Activated CD8-positive, alpha-beta memory T cell treated with anti-CD3 and anti-CD28 coated beads for 36 hours (primary cell): Measurements from ENCODE around the gene PPP6R2. TPM values are rescaled to one million over a fixed set of nuclear protein-coding genes. Genes with fewer than 3 reads are reported as not detected.

ENCODE experiments used
- CTCF ChIA-PET: fragments of 350-600 bp; sonication (Branson Sonifier 250); formaldehyde crosslinking; loops from one replicate; lab custom pipeline; 2021; ENCODE audit warnings: antibody characterized with exemption; lab: Charles Lee
- POLR2A ChIA-PET: fragments of 350-600 bp; sonication (Branson Sonifier 250); formaldehyde crosslinking; loops from one replicate; lab custom pipeline; 2021; ENCODE audit warnings: antibody characterized with exemption; lab: Charles Lee
- total RNA-seq, 2 experiments: library from RNA; stranded (reverse); gene quantifications; one replicate each; pipeline ENCODE4 v1.2.3, GENCODE V29; 2021

The PPP6R2 gene, protein sequence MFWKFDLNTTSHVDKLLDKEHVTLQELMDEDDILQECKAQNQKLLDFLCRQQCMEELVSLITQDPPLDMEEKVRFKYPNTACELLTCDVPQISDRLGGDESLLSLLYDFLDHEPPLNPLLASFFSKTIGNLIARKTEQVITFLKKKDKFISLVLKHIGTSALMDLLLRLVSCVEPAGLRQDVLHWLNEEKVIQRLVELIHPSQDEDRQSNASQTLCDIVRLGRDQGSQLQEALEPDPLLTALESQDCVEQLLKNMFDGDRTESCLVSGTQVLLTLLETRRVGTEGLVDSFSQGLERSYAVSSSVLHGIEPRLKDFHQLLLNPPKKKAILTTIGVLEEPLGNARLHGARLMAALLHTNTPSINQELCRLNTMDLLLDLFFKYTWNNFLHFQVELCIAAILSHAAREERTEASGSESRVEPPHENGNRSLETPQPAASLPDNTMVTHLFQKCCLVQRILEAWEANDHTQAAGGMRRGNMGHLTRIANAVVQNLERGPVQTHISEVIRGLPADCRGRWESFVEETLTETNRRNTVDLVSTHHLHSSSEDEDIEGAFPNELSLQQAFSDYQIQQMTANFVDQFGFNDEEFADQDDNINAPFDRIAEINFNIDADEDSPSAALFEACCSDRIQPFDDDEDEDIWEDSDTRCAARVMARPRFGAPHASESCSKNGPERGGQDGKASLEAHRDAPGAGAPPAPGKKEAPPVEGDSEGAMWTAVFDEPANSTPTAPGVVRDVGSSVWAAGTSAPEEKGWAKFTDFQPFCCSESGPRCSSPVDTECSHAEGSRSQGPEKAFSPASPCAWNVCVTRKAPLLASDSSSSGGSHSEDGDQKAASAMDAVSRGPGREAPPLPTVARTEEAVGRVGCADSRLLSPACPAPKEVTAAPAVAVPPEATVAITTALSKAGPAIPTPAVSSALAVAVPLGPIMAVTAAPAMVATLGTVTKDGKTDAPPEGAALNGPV
- 10 to 100 TPM; 48.4 to 51.1 TPM for total RNA-seq

DNA sequence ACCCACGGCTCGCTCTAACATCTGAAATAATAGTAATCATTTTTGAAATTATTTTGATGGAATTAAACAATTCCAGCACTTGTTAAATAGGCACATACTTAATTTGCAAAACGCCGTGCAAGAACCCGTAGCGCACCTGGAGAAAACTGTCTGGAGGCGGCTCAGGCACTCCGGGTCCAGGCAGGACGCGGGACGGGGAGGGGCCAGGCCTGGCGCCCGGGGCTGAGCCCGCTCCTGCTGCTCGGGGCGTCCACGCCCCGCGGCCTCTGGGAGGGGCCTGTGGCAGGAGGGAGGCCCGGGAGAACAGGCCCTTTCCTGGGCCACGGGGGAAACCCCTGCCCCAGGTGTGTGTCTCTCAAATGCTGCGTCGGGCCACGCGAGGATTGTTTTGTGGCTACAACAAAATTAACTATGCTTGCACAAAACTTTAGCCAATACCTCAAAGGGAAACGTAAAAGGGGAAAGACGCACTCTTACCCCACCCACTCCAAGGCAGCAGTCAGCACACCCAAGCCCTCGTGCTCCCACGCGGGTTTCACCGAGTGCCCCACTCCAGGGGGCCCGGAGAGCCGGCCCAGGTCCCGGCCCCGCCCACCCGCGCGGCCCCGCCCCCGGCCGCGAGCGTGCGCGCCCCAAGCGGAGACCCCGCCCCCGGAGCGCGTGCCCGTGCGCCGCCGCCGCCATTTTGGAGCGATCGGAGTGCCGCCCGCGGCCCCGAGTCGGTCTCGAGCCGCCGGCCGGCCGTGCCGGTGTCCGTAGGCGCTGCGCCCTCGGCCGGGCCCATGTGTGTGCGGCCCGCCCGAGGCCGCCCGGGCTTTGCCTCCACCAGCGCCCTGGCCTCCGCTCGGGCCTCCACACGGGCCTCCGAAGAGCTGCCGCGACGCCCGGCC is at the start of gene PPP6R2:
Gene PPP6R2, plus strand, starts transcription at position 677 of the 890 bp plus-strand sequence. CDS start 50,582 bp downstream, outside the sequence.
- CTCF ChIA-PET: interaction anchor here (0.9 to 2.6 kb wide), 19 partner anchors 10 to 278 kb away, joined by 3 to 28 read pairs (median 5); partner anchors contain the start of genes DENND6B, HDAC10 and SCO2

DNA sequence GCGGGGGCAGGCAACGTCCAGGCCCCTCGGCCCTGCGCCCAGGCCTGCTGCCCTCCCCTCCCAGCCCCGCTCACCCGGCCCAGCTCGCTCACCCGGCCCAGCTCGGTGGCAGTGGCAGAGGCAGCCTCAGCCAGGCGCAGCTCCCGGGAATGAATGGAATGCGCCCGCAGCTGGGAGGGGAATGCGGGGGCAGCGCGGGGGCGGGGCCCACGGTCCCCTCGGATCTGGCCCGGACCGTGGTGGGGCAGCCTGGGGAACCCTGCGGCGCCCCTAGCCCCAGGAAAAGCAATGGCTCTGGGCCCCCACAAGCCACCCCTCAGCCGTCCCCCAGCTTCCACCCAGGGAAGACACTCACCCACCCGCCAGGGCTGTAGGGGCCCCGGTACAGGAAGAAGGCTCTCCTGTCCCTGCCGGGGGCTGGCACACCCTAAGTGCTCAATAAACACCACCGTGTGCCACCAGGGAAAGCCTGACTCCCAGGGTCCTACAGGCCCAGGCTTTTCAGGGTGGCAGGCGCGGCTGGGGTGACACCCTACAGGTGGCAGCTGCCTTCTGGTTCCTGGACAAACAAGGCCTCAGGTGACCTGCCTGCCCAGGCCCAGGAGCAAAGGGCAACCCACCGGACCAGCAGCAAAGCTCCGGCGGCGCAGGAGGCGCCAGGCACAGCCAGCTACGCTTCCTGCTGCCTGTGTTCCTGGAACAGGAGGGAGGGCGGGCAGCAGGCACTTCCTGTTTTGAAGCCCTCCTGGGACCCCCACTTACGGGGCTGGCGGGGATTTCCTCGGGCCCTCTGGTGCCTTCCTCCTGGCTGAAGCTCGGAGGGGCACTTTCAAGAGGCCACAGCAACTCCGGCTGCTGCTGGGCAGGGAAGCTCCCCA is 49.4 kb upstream of the PPP6R2 start:
- POLR2A ChIA-PET: no interaction called here

More for the DNA sequence above, at the start of gene PPP6R2:
- POLR2A ChIA-PET: interaction anchor here (0.5 to 1.2 kb wide), 3 partner anchors 206 to 360 kb away, joined by 3 read pairs; no protein-coding TSS in a partner anchor

DNA sequence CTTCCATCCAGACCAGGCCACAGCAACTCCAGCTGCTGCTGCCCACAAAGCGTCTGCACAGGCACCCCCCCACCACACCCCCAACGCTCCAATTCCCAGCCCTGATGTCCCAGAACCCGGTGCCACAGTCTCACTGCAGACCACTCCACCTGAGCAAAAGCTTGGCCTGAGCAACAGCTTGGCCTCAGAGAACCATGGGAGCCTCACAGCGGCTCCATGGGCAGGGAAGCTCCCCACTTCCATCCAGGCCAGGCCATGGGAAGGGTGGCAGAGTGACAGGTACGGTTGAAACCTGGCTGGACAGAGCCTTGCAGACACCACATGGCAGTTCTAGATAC is 48.8 kb upstream of the PPP6R2 start:
- CTCF ChIA-PET: interaction anchor here (1.5 kb wide), 1 partner anchor 18 kb away, joined by 4 read pairs; no protein-coding TSS in a partner anchor
- POLR2A ChIA-PET: no interaction called here

More for the DNA sequence above, 49.4 kb upstream of the PPP6R2 start:
- CTCF ChIA-PET: interaction anchor here (1.5 kb wide), 1 partner anchor 17 kb away, joined by 4 read pairs; no protein-coding TSS in a partner anchor

DNA sequence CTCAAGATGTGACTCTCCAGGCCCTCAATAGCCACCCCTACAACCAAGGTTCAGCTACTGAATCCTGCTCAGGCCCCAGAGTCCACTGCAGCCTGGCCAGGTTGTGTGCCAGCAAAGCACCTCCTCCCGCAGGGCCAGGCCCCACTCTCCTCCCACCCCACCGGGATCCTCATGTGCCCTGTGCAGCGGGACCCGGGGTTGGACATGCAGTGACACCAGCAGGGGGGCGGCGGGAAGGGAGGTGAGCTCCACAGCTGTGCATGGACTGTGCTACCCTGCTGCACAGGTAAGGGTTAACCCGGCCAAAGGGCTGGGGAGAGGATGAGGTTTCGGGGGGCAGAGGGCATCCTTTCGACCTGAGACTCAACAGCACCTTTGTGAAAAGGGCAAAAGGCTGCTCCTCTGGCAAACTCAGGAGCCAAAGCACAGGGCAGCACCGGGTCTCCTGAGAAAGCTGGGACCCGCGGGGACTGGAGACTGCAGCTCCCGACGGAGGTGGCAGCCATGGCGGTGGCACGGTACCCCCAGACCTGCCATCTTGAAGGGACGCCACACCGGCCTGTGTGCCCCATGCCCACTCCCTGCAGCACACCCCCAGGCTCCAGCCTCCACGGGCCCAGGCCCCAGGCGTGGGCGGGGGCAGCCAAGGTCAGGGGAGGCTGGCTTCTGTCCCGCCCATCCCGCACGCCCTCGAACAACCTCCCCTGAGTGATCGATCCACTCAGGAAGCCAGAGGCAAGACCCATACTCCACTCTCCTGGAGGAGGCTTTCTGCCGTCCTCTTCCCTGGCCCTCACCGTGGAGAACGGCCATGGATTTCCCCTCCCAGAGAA is 46.3 kb upstream of the PPP6R2 start:
- ChIA-PET POLR2A (no interaction called here), CTCF (interaction anchor here (1.1 kb wide), 1 partner anchor 66 kb away, joined by 5 read pairs; no protein-coding TSS in a partner anchor)

DNA sequence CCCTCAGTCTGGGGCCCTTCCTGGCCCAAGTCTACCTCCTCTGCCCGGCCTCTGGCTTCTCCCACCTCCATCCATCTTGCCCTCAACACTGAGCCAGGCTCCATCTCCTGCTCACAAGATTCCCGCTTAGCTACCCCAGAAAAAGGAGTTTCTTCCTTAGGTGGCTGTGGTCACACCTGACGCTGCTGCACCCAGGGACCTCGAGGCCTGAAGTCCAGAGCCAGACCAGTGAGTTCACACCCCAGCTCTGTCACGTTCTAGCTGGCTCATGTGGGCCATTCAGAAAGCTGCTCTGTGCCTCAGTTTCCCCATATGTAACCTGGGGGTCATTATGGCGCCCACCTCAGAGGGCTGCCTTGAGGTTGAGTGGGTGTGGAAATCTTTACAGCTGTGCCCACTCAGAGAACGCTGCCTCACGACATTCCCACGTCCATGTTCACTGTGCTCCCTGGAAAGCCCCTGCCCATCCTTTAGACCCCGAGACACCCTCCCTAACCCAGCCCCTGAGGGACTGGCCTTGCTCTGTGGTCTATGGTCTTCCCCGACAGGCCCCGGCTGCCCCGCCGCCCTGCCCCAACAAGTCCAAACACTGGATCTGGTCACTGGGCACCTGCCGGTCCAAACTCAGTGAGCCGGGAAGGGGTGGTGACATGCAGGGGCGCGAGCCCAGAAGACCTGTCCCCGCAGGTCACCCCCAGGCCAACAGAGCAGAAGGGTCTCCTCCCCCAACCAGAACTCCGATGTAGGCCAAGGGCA is 45.4 kb upstream of the PPP6R2 start:
- ChIA-PET POLR2A (no interaction called here), CTCF (interaction anchor here (1.1 kb wide), 1 partner anchor 66 kb away, joined by 5 read pairs; no protein-coding TSS in a partner anchor)

DNA sequence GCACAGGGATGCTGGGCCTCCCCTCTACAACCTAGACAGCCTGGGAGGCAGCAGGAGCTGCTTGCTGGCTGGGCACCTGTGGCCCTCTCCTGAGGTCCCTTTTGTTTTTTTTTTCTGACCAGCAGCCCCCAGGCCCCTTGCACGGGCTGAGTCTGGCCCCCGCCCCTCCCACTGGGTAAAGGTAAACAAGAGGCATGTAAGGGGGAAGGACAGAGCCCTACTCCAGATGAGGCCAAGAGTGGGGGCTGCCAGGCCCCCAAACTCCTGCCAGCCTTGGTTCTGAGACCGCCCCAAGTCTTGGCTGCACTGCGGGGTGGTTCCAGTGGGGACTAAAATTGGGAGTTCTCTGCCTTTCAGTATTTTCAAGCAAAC is 44.9 kb upstream of the PPP6R2 start:
- ChIA-PET POLR2A (no interaction called here), CTCF (no interaction called here)

DNA sequence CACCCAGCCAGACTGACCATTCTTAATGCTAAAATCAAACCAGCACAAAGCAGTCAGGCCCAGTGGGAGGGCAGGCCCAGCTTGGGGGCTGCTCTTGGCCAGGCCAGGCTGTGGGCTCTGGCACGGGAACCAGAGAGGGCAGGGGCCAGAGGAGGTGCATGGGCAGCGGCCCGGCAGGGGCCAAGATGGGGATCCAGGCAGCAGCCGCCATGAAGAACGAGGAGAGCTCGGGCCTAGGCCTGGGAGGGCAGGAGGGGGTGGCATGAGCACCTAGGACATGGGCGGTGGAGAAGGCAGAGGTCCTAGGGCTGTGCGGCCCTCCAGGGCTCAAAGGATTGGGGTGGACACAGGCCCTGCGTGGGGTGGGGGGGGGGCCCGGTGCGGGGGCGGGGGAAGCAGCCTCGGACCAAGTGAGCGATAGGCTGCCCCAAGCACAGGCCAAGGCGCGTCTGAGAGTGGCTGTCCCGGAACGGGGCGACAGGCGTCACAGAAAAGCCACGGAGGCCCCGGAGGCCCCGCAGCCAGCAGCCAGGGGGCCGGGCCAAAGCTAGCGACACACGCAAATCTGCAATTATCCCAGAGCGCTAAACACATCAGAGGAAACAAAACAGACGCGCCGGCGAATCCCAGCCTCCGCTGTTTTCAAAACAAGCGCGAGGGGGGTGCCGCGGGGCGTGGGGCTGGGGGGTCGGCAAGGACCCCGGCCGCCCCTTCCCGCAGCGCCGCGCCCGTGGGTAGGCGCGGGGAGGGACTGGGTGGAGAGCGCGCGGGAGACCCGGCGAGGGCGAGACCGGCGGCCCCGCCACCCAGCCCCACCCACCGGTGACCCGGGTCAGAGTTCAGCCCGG is 44.0 kb upstream of the PPP6R2 start:
- POLR2A ChIA-PET: no interaction called here
- CTCF ChIA-PET: no interaction called here

DNA sequence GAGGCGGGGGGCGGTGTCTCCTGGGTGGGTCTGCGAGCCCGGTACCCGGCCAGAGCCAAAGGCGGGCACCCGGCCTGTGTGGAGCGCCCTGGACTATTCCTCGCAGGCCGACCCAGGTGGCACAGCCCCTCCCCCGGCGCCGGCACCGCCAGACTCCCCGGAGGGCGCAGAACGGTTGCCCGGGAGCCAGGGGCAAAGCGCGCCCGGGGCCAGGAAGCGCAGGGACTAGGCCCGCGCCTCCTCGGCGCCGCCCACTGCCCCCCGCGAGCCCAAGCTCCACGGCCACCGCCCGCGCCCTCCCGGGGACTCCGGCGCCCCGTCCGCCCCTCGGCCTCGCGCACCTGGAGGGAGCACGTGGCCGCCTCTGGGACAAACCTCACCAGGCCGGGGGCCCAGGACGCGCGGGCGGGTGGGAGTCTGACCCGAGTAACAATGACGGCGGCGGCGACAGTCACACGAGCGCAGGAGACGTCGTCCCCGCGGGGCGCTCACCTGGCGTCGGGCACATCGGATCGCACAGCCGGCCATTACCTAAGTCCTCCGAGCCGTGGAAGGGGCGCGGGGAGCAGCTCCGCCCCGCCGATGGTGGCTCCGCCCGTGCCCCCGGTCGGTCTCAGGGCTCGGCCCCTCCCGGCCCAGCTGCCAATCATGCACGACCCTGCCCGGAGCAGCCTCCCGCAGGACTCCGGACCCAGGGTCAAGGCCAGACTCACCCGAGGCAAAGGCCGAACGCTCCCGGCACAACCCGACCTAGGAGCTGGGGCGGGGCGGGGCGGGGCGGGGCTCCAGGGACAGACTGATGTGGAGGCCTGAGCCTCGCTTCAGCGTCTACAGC is 43.1 kb upstream of the PPP6R2 start:
- ChIA-PET CTCF (no interaction called here), POLR2A (no interaction called here)

DNA sequence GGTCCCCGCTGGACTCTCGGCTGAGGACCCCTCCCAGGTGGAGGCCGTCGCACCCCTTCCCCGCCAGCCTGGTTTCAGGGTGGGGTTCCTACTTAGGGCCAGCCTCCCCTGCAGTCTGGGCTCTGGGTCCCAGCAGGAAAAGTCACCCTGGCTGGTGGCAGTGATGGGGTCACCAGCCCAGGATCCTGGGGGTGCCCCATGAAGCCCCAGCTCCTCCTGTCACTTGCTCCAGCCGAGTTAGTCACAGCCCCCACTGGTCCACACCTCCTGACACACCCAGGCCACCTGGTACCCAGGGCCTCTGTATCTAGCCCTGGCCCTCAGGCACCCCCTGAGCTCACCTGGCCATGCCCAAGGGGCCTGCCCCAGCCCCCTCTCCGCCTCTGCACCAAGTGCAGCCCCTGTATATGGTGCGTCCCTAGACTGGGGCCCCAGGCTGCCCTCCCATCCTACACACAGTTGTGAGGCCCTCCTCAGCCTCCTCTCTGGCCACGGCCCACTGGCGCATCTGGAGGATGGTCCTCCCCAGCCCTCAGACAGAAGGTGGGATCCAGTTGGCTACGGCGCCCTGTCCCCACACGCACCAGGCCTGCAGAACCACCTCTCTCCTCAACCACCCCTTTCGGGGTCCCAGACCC is 42.4 kb upstream of the PPP6R2 start:
- ChIA-PET POLR2A (no interaction called here), CTCF (no interaction called here)

DNA sequence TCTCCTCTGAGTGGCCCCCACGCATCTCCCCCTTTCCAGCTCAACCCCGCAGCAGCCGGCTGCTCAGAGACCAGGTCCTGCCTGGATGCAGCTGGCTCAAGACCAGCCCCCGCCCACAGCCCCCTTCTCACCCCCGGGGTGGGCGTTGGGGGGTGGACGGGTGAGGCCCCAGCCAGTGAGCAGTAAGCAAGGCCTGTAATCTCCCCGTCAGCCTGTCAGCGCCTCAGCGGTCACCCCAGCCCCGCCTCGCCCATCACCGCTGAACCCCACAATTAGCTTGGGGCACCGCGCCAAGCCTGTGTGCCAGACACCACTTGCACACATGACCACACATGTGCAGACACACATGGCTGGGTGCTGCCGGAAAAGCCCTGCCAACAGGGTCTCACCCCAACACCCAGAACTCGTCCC is 41.5 kb upstream of the PPP6R2 start:
- ChIA-PET POLR2A (no interaction called here), CTCF (interaction anchor here (1.0 kb wide), 1 partner anchor 25 kb away, joined by 5 read pairs; no protein-coding TSS in a partner anchor)

DNA sequence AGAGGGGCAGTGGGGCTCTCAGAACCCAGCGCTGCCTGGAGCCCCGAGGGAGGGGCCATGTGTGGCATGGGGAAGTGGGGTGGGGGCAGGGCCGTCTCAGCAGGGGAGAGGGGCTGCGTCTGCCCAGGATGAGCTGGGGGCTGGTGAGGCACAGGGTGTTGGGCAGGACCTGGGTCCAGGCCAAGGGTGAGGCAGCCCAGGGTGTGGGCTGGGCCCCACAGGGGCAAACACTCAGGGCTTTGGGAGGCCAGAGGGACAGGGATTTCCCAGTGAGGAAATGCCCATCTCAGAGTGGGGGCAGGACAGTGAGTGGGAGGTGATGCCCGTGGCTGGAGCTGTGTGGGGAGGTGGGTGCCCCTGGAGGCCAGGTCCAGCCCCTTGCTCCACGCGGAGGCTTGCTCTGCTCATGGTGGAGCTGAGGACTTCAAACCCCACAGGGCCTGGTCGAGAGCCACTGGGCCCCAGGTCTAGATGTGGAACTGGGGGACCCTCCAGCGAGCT is 41.0 kb upstream of the PPP6R2 start:
- CTCF ChIA-PET: interaction anchor here (0.6 to 1.1 kb wide), 3 partner anchors 14 to 26 kb away, joined by 3 to 5 read pairs (median 3); partner anchors contain the start of gene DENND6B
- POLR2A ChIA-PET: no interaction called here

DNA sequence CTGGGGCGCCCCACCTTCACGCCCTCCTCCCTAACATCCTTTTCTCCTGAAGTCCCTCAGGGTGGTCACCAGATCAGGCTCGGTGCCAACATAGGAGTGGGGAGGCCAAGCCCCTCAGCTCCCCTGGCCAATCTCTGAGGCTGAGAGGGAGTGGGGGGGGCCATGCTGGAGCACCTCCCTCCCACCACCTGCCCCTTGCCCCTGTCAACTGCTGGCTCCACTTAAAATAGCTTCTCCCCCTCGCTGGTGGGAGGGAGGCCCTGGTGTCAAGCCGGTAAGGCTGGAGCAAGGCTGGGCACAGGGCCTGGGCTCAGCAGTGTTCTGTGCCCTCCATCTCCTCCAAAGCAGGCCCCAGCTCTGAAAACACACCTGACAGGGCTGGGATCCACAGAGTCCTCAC is 40.6 kb upstream of the PPP6R2 start:
- CTCF ChIA-PET: interaction anchor here (0.6 to 1.1 kb wide), 3 partner anchors 13 to 26 kb away, joined by 3 to 5 read pairs (median 3); partner anchors contain the start of gene DENND6B
- POLR2A ChIA-PET: no interaction called here

DNA sequence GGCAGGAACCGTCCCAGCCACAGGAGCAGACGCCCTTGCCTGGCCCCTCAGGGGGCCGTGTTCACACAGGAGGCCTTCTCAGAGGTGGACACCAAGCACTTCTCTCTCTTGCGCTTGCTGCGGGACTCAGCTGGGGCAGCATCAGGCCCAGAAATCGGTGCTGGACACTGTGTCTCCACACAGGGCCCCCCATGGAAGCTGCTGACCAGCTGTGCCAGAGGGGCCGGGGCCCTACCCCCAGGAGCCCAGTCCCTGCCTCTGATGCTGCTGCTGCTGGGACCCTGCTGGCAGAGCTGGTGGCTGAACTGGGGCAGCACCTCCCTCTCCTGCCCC is 39.6 kb upstream of the PPP6R2 start:
- ChIA-PET CTCF (interaction anchor here (1.0 kb wide), 1 partner anchor 11 kb away, joined by 3 read pairs; no protein-coding TSS in a partner anchor), POLR2A (no interaction called here)
